ENCODE results near the gene EFR3B. TPM values are rescaled to one million over a fixed set of nuclear protein-coding genes. Genes with fewer than 3 reads are reported as not detected.

The EFR3B gene
- total and polyA plus RNA-seq, 2 of the 4 experiments (the other 2 are of a cell fraction), result 0.38 to 0.90 TPM

GRCh38 chr2:25089605-25090315 is 47.9 kb downstream of the EFR3B start:
- no peak overlapping the region for H3K4me3 ChIP-seq (ENCODE audit: insufficient read depth, low read depth, low read length)
- TF ChIP-seq SMC3 (IDR thresholded peaks at IDR 0.05; ENCODE audit: low read depth, low read length) (no peak), RCOR1 (IDR thresholded peaks at IDR 0.05; ENCODE audit: insufficient replicate concordance, low read length) (no peak), MAZ (IDR thresholded peaks at IDR 0.05; ENCODE audit: borderline replicate concordance, low read depth, low read length) (no peak), CEBPB (IDR thresholded peaks at IDR 0.05; ENCODE audit: low read depth, low read length) (no peak), USF2 (IDR thresholded peaks at IDR 0.05; ENCODE audit: low read depth, low read length) (no peak), RFX5 (IDR thresholded peaks at IDR 0.05; ENCODE audit: low read depth, low read length) (no peak), RAD21 (IDR thresholded peaks at IDR 0.05; ENCODE audit: low read length) (no peak), FOS (IDR thresholded peaks at IDR 0.05; ENCODE audit: low read depth, low read length) (no peak), BHLHE40 (IDR thresholded peaks at IDR 0.05; ENCODE audit: low read depth, low read length) (no peak), MXI1 (IDR thresholded peaks at IDR 0.05; ENCODE audit: borderline replicate concordance, low read depth, low read length) (no peak), CTCF (conservative IDR thresholded peaks at IDR 0.05; ENCODE audit: low read depth, low read length) (no peak), NFE2L2 (IDR thresholded peaks at IDR 0.05; ENCODE audit: low read depth, low read length) (no peak), MAFK (IDR thresholded peaks at IDR 0.05; ENCODE audit: low read depth, low read length) (no peak), ELK1 (IDR thresholded peaks at IDR 0.05; ENCODE audit: borderline replicate concordance, low read depth, low read length) (no peak)
- no peak overlapping the region for H3K18ac ChIP-seq (ENCODE audit: low read depth, low read length)
- no peak overlapping the region for H4K91ac ChIP-seq (ENCODE audit: insufficient read depth, low read depth, low read length)
- H2AK9ac ChIP-seq (replicated peaks; ENCODE audit: low read depth, low read length, poor library complexity), result no peak overlapping the region
- no peak overlapping the region for H4K8ac ChIP-seq (ENCODE audit: low read depth in 2 of 2, low read length in 2 of 2)
- H2BK120ac ChIP-seq (ENCODE audit: low read depth, low read length), result no peak overlapping the region
- no peak overlapping the region for H3K4ac ChIP-seq (ENCODE audit: low read depth, low read length)
- ChIA-PET CTCF (interaction anchor here (0.9 kb wide), 1 partner anchor 10 kb away, joined by 3 read pairs; no protein-coding TSS in a partner anchor), POLR2A (ENCODE audit: unreplicated experiment) (no interaction called here)
- peaks cover 4% of the 10 kb centered on the region; the same call in 1 of the 2 replicates for H3K27me3 ChIP-seq (ENCODE audit: control insufficient read depth, insufficient read depth, low read length)
- in situ Hi-C loops (cut with MboI; ENCODE audit: low sequenced_read_pairs) (no loop called here), intact Hi-C loops (cut with micrococcal nuclease) (no loop called here), dilution Hi-C loops (cut with HindIII; ENCODE audit: low sequenced_read_pairs, unreplicated experiment) (no loop called here)
- H3K36me3 ChIP-seq (ENCODE audit: control insufficient read depth, insufficient read depth, low read length), result no peaks in the 10 kb centered on the region
- H4K20me1 ChIP-seq (ENCODE audit: insufficient read depth, low read length), result no peaks in the 10 kb centered on the region
- no peak overlapping the region for H2AFZ ChIP-seq (replicated peaks; ENCODE audit: low read length, poor library complexity)
- ATAC-seq (ENCODE audit: low read depth), result no peak
- no peak for DNase-seq
- no peaks in the 10 kb centered on the region for H3K9me1 ChIP-seq (ENCODE audit: insufficient read depth, low read length)
- no peak overlapping the region for H2BK5ac ChIP-seq (ENCODE audit: low read depth, low read length, poor library complexity, severe bottlenecking)
- H3K79me1 ChIP-seq (ENCODE audit: low read depth in 1 of 2, low read length in 2 of 2), result no peaks in the 10 kb centered on the region
- H4K5ac ChIP-seq (ENCODE audit: low read depth, low read length), result no peak overlapping the region
- no peak overlapping the region for H3K56ac ChIP-seq (ENCODE audit: extremely low read depth, insufficient read depth, low read length)
- no peak overlapping the region for H3K27ac ChIP-seq (ENCODE audit: insufficient read depth, low read length)
- no peaks in the 10 kb centered on the region for H3K9me3 ChIP-seq (ENCODE audit: control insufficient read depth, insufficient read depth, low read length)
- H3K23ac ChIP-seq (ENCODE audit: low read depth, low read length), result no peak overlapping the region
- no CpG with 5 or more reads among the region's 11 CpGs for WGBS, 2 experiments (ENCODE audit: extremely low coverage in 2 of 2, insufficient read length in 1 of 2)
- no peak overlapping the region for H2BK20ac ChIP-seq (ENCODE audit: low read depth, low read length)
- no peaks in the 10 kb centered on the region for H3K4me1 ChIP-seq (ENCODE audit: control insufficient read depth, insufficient read depth, low read length)
- BruUV-seq (replicated peaks), result no TSS peak
- no peak overlapping the region for H3K9ac ChIP-seq (ENCODE audit: low read depth, low read length)
- no peak overlapping the region for H3K4me2 ChIP-seq (ENCODE audit: low read depth, low read length)
- H3K14ac ChIP-seq (replicated peaks; ENCODE audit: low read depth, low read length), result no peak overlapping the region
- H2BK15ac ChIP-seq (ENCODE audit: low read depth, low read length), result no peak overlapping the region
- no peak overlapping the region for H2AK5ac ChIP-seq (ENCODE audit: low read depth, low read length)

All from IMR-90 (cell line).